ENCODE results near the gene AP3S2. TPM values are rescaled to one million over a fixed set of nuclear protein-coding genes. Genes with fewer than 3 reads are reported as not detected.

Gene AP3S2
- total and polyA plus RNA-seq, 2 experiments from 2014 or later = 9.4 to 93.3 TPM

GRCh38 chr15:89802986-89803824 is 90.6 kb downstream of the AP3S2 start:
- Mint-ChIP-seq H3K27me3 (ENCODE audit: insufficient read depth, low read depth, poor library complexity) (peaks cover 21% of the 10 kb centered on the region), H3K4me3 (no peak overlapping the region), H3K4me1 (peaks cover 18% of the 10 kb centered on the region), H3K9me3 (no peaks in the 10 kb centered on the region), H3K27ac (no peak overlapping the region), H3K36me3 (ENCODE audit: low read depth) (no peaks in the 10 kb centered on the region; the same call in 2 of the 3 replicates)
- H3K36me3 ChIP-seq (ENCODE audit: insufficient read depth) = no peaks in the 10 kb centered on the region
- ATAC-seq (no peak), DNase-seq (ENCODE audit: low spot score) (no peak)
- no peak overlapping the region for H2AFZ ChIP-seq
- TF ChIP-seq STAT1 (IDR thresholded peaks at IDR 0.05; ENCODE audit: unreplicated experiment) = no peak
- no peak overlapping the region for H3K4me2 ChIP-seq
- H3K4me1 ChIP-seq (ENCODE audit: insufficient read depth) = no peaks in the 10 kb centered on the region; the same call in 1 of the 2 replicates
- H3K27me3 ChIP-seq (ENCODE audit: insufficient read depth) = no peaks in the 10 kb centered on the region
- no peak overlapping the region for H3K27ac ChIP-seq (ENCODE audit: low read depth)
- no peaks in the 10 kb centered on the region for H4K20me1 ChIP-seq (replicated peaks; ENCODE audit: insufficient read depth)
- H3F3A ChIP-seq (replicated peaks; ENCODE audit: low read depth) = no peaks in the 10 kb centered on the region
- H3K79me2 ChIP-seq (replicated peaks; ENCODE audit: insufficient read depth) = no peaks in the 10 kb centered on the region
- no peaks in the 10 kb centered on the region for H3K9me2 ChIP-seq (ENCODE audit: insufficient read depth)
- no peak overlapping the region for H3K4me3 ChIP-seq

GRCh38 chr15:89802231-89802928 is 91.4 kb downstream of the AP3S2 start:
- TF ChIP-seq CTCF (conservative IDR thresholded peaks at IDR 0.05; ENCODE audit: low read depth in 2 of 2) (no peak), EZH2 (IDR thresholded peaks at IDR 0.05; ENCODE audit: low read depth, unreplicated experiment) (no peak), EZH2phosphoT487 (IDR thresholded peaks at IDR 0.05; ENCODE audit: unreplicated experiment) (no peak), ZNF462 (CRISPR knock-in tag; IDR thresholded peaks at IDR 0.05) (no peak), POLR2AphosphoS5 (IDR thresholded peaks at IDR 0.05; ENCODE audit: low read depth) (no peak), CREB1 (CRISPR knock-in tag; IDR thresholded peaks at IDR 0.05; ENCODE audit: low read depth) (no peak), STAT1 (IDR thresholded peaks at IDR 0.05; ENCODE audit: unreplicated experiment) (no peak), ETS1 (IDR thresholded peaks at IDR 0.05) (no peak)
- Mint-ChIP-seq H3K27ac (no peak overlapping the region), H3K36me3 (ENCODE audit: low read depth) (no peaks in the 10 kb centered on the region; the same call in 2 of the 3 replicates), H3K27me3 (ENCODE audit: insufficient read depth, low read depth, poor library complexity) (peaks cover 21% of the 10 kb centered on the region), H3K9me3 (no peaks in the 10 kb centered on the region), H3K4me3 (no peak overlapping the region), H3K4me1 (peaks cover 18% of the 10 kb centered on the region)
- Histone ChIP-seq H3K27ac (ENCODE audit: low read depth) (no peak overlapping the region), H3K4me2 (no peak overlapping the region), H3K4me1 (ENCODE audit: insufficient read depth) (no peaks in the 10 kb centered on the region; the same call in 1 of the 2 replicates), H4K20me1 (replicated peaks; ENCODE audit: insufficient read depth) (no peaks in the 10 kb centered on the region), H3K9me2 (ENCODE audit: insufficient read depth) (no peaks in the 10 kb centered on the region), H3K4me3 (no peak overlapping the region), H3K36me3 (ENCODE audit: insufficient read depth) (no peaks in the 10 kb centered on the region), H2AFZ (no peak overlapping the region), H3F3A (replicated peaks; ENCODE audit: low read depth) (no peaks in the 10 kb centered on the region), H3K27me3 (ENCODE audit: insufficient read depth) (no peaks in the 10 kb centered on the region), H3K79me2 (replicated peaks; ENCODE audit: insufficient read depth) (no peaks in the 10 kb centered on the region)
- DNase-seq (ENCODE audit: low spot score) (no peak), ATAC-seq (no peak)

Measured in GM23338 (cell line).